Measurements from ENCODE around the gene MYLK2. TPM values are rescaled to one million over a fixed set of nuclear protein-coding genes. Genes with fewer than 3 reads are reported as not detected.
A peak's percentile ranks its signal among the peaks of the same experiment; 100 is the strongest.

Gene MYLK2
- total and polyA plus RNA-seq, 9 donors = 0.08 to 0.35 (median 0.20) TPM; not detected in 6

- TF ChIP-seq CTCF (IDR thresholded peaks at IDR 0.05) = no peak
- no peak overlapping the region for H3K27ac ChIP-seq
- no peaks in the 10 kb centered on the region for H3K27me3 ChIP-seq
- no peaks in the 10 kb centered on the region for H3K36me3 ChIP-seq
- H3K4me1 ChIP-seq (ENCODE audit: insufficient read depth) = no peaks in the 10 kb centered on the region
- H3K4me3 ChIP-seq = no peak overlapping the region
- intact Hi-C loops (cut with DNase I) = no loop called here
- 70 to 83% (median 79%) methylated on average over 2 of the region's 2 CpGs for WGBS, 3 donors
- H3K9me3 ChIP-seq = no peaks in the 10 kb centered on the region
- DNase-seq = no peak
Measured at GRCh38 chr20:31875671-31876070, 56.5 kb downstream of the MYLK2 start.

- Histone ChIP-seq H3K4me1 (ENCODE audit: insufficient read depth) (no peaks in the 10 kb centered on the region), H3K36me3 (no peaks in the 10 kb centered on the region), H3K9me3 (no peaks in the 10 kb centered on the region), H3K27ac (no peak overlapping the region), H3K27me3 (no peaks in the 10 kb centered on the region), H3K4me3 (no peak overlapping the region)
- intact Hi-C loops (cut with DNase I) = no loop called here
- DNase-seq = no peak
- TF ChIP-seq POLR2A (IDR thresholded peaks at IDR 0.05) (no peak), EP300 (IDR thresholded peaks at IDR 0.05) (no peak), CTCF (IDR thresholded peaks at IDR 0.05) (no peak)
Measured at GRCh38 chr20:31877684-31878083, 58.5 kb downstream of the MYLK2 start.

GRCh38 chr20:31879143-31879987 lies 60.2 kb downstream of the MYLK2 start:
- Histone ChIP-seq H3K27ac (peak overlapping the region in 1 of 2 donors; percentile 55), H3K36me3 (no peaks in the 10 kb centered on the region), H3K4me3 (peak overlapping the region; percentile 56), H3K27me3 (no peaks in the 10 kb centered on the region), H3K9me3 (no peaks in the 10 kb centered on the region), H3K4me1 (ENCODE audit: insufficient read depth) (no peaks in the 10 kb centered on the region)
- intact Hi-C loops (cut with DNase I) = no loop called here
- peak; percentile 92 to 95 (median 94) for DNase-seq
- TF ChIP-seq CTCF (IDR thresholded peaks at IDR 0.05) (no peak), EP300 (IDR thresholded peaks at IDR 0.05) (no peak), POLR2A (IDR thresholded peaks at IDR 0.05) (no peak)
- WGBS, 3 donors = 4 to 6% (median 5%) methylated on average over 45 of the region's 45 CpGs

GRCh38 chr20:31881945-31882344 lies 62.8 kb downstream of the MYLK2 start:
- intact Hi-C loops (cut with DNase I) = no loop called here
- Histone ChIP-seq H3K9me3 (no peaks in the 10 kb centered on the region), H3K27me3 (no peaks in the 10 kb centered on the region), H3K4me1 (ENCODE audit: insufficient read depth) (no peaks in the 10 kb centered on the region), H3K4me3 (no peak overlapping the region), H3K27ac (no peak overlapping the region), H3K36me3 (no peaks in the 10 kb centered on the region)
- no peak for DNase-seq
- WGBS, 3 donors = 56 to 67% (median 62%) methylated on average over 5 of the region's 5 CpGs
- TF ChIP-seq EP300 (IDR thresholded peaks at IDR 0.05) = no peak
- TF ChIP-seq POLR2A (IDR thresholded peaks at IDR 0.05) = no peak
- no peak for TF ChIP-seq CTCF (IDR thresholded peaks at IDR 0.05)
